Vagina (tissue), 2 donors: ENCODE results near the gene OR8B12.

ENCODE experiments used
- POLR2AphosphoS5 ChIP-seq, 2 donors: sonication (generic); formaldehyde crosslinking; IDR thresholded peaks; one replicate each; pipeline ENCODE4 v1.9.0; 2017; ENCODE audit warnings: antibody characterized with exemption in 2 of 2, mild to moderate bottlenecking in 2 of 2, low read depth in 1 of 2; ENCODE audit not compliant: insufficient read depth in 1 of 2
- TF ChIP-seq, protein P1 (sequence below), 3 experiments: fragments of 450-650 bp in 2 of 3; fragments of 200-600 bp in 1 of 3; sonication (generic) in 1 of 3; IDR thresholded peaks; one replicate each; pipeline ENCODE4 v1.5.1; 2017 to 2019; ENCODE audit warnings: antibody characterized with exemption in 3 of 3, mild to moderate bottlenecking in 2 of 3, moderate library complexity in 2 of 3

DNA sequence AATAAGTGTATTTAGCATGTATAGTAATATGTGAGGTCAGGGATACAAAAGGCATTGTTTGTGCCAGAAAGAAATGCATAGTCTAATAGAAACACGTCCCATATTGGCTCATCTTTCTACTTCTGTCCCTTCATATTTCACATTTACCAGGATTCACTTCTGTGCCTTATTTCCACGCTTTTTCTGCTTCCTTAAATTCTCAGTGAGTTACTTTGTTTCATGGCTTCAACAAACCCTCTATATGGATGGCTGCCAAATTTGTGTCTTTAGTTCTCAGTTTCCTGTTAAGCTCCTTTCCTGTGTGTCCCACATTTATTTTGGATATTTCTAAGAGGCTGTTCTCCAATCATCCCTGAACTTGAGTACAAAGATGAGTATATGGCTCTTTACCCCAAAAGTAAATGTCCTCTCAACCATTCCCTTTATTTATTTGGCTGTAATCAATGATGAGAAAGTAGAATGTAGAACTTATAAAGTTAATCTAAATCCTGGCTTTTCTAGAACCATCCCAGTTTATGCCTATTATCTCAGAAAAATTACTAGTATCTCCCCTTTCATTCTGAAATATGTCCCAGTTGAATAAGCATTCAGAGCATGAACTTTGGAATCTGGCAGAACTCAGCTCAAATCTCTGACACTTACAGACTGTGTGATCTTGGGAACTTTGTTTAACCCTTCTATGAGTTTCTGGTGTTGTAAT lies 23.5 kb downstream of the OR8B12 start:
- no peak for TF ChIP-seq POLR2AphosphoS5 (IDR thresholded peaks at IDR 0.05; ENCODE audit: insufficient read depth in 1 of 2, low read depth in 1 of 2)
- TF ChIP-seq, protein P1, sequence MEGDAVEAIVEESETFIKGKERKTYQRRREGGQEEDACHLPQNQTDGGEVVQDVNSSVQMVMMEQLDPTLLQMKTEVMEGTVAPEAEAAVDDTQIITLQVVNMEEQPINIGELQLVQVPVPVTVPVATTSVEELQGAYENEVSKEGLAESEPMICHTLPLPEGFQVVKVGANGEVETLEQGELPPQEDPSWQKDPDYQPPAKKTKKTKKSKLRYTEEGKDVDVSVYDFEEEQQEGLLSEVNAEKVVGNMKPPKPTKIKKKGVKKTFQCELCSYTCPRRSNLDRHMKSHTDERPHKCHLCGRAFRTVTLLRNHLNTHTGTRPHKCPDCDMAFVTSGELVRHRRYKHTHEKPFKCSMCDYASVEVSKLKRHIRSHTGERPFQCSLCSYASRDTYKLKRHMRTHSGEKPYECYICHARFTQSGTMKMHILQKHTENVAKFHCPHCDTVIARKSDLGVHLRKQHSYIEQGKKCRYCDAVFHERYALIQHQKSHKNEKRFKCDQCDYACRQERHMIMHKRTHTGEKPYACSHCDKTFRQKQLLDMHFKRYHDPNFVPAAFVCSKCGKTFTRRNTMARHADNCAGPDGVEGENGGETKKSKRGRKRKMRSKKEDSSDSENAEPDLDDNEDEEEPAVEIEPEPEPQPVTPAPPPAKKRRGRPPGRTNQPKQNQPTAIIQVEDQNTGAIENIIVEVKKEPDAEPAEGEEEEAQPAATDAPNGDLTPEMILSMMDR (IDR thresholded peaks at IDR 0.05): no peak
